GM12875 (cell line): ENCODE data around the gene KRT20.

ENCODE experiments used
- H3K4me3 ChIP-seq: one replicate; pipeline ENCODE4 v1.5.1; 2011; ENCODE audit warnings: low read depth, low read length, control low read depth
- TF ChIP-seq, protein P1 (sequence below): IDR thresholded peaks from 2 replicates; pipeline ENCODE4 v1.5.1; 2011; ENCODE audit warnings: low read depth, mild to moderate bottlenecking, control low read depth, inconsistent platforms, low read length, moderate library complexity, borderline replicate concordance; ENCODE audit not compliant: insufficient read depth

KRT20 gene

DNA sequence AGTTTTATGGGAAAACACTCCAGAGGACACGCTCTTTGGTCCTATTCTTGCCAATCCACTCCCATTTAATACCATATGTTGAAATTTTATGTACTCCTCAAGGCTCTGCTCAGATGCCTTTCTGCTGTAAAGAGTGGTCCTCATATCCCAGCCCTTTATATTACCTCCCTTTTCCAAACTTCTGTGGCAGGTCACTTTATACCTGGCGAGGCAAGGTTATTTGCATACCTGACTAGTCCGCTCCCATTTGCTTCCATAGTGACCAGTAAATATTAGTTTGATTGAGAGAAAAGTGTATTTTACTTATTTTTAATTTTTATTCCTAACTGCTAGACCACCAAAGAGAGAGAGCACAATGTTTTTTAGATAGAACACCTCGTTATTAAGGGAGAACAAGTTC is 35.3 kb downstream of the KRT20 start:
- TF ChIP-seq, protein P1, sequence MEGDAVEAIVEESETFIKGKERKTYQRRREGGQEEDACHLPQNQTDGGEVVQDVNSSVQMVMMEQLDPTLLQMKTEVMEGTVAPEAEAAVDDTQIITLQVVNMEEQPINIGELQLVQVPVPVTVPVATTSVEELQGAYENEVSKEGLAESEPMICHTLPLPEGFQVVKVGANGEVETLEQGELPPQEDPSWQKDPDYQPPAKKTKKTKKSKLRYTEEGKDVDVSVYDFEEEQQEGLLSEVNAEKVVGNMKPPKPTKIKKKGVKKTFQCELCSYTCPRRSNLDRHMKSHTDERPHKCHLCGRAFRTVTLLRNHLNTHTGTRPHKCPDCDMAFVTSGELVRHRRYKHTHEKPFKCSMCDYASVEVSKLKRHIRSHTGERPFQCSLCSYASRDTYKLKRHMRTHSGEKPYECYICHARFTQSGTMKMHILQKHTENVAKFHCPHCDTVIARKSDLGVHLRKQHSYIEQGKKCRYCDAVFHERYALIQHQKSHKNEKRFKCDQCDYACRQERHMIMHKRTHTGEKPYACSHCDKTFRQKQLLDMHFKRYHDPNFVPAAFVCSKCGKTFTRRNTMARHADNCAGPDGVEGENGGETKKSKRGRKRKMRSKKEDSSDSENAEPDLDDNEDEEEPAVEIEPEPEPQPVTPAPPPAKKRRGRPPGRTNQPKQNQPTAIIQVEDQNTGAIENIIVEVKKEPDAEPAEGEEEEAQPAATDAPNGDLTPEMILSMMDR, result no peak

DNA sequence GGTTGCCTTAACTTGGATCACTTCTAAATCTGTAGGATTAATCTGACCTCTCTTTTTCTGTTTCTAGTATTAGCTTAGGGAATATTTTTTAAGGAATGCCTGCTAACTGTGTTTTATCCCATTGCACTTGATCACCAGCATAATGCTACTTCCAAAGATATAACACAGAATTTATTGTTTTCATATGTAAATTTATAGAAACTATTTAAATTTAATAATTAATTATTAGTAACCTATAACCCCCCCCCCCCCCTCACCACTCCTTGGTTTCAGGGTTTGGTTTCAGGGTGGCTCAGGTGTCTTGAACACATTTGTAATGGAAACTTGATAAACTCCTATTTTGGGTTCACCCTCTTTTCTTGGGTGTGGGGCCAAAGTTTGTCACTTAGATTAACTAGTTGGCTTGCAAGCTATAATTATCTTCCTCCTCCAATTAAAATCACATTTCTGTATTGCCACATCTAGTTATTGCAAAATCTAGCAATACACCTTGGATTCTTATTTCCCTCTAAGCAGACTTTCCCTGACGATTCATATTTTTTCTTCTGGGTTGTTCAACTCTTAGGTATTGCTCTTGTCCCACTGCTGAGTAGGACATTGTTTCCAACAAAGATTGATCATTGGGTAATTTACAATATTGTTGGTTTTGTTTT is 36.3 kb downstream of the KRT20 start:
- TF ChIP-seq, protein P1, result no peak
- no peak overlapping the region for H3K4me3 ChIP-seq

More for the DNA sequence above, 35.3 kb downstream of the KRT20 start:
- H3K4me3 ChIP-seq, result no peak overlapping the region

DNA sequence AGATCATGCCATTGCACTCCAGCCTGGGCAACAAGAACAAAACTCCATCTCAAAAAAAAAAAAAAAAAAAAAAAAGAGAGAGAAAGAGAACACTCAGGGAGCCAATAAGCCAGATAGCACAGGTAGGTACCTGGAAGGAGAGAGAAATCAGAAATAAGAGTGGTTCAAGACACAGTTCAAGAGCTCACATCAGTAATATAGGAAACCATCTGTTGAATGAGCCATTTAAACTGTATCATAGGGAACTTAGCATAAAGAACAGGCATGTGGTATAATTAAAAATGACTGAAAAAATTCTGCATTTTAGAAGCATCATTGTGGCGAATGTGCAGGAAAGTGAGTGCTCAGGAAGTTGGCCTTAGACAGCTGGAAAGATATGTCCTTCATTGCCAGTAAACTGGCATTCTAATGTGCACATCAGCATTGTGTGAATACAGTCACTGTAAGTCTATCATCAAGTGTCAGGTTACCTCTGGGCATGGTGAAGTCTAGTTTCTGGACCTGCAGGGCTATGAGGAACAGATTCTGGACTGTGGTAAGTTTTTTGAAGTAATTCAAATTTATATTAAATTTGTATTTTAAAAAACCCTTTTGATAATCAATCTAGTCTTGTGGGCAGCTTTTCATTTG is 38.4 kb downstream of the KRT20 start:
- H3K4me3 ChIP-seq, result no peak overlapping the region
- TF ChIP-seq, protein P1, result no peak

DNA sequence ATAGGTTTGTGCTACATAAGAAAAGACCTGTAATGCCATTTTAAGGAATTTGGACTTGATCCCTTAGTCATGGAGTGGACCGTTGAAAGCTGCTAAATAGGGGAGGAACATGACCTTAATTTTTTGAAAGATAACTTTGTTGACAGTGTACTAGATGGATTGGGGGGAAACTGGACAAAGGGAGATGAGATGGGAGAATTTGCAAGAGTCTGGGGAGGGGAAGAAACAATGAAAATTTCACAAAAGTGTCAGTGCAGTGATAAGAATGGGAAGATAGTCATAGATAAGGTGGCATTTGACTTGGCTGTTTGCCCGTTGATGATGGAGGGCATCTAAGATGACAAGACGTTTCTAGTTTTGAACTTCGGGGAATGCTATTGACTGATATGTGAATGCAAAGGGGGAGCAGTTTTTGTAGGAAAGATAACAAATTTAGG is 40.4 kb downstream of the KRT20 start:
- TF ChIP-seq, protein P1, result no peak
- no peak overlapping the region for H3K4me3 ChIP-seq

DNA sequence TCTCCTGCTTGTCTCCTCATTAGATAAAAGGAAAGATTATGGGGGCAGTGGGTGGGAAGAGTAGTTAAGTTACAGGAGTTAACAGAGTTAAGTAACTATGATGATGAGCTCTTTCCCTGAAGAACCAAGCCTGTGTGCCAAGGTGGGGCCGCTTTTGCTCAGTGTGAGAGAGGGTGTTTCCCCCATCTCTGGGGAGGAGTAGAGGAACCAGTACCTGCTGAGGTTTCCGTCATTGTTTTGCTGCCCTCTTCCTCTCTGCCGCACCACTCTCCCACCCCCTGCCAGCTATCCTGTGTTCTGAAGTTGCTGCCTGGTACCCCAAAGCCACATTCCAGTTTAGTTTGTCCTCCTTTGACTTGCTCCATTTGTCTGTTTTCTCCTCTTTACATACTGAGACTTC is 41.8 kb downstream of the KRT20 start:
- no peak overlapping the region for H3K4me3 ChIP-seq
- TF ChIP-seq, protein P1, result no peak

DNA sequence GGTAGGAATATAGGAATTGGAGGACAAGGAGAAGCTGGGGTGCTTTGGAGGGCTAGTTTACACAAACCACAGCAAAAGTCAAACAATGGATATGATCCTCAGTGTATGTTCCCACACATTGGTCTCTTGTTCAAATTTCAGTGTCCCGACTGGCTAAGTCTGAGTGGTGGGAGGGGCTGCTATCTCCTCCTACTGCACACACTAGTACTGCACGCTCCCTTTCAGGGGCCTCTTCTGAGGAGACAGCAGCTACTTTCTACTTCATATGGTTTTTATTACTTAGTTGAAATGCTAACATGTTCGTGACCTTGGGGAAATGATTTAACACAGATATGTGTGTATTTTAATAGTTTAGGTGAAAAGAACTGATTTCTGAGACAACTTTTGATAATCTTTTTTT is 43.8 kb downstream of the KRT20 start:
- H3K4me3 ChIP-seq, result no peak overlapping the region
- TF ChIP-seq, protein P1, result no peak

DNA sequence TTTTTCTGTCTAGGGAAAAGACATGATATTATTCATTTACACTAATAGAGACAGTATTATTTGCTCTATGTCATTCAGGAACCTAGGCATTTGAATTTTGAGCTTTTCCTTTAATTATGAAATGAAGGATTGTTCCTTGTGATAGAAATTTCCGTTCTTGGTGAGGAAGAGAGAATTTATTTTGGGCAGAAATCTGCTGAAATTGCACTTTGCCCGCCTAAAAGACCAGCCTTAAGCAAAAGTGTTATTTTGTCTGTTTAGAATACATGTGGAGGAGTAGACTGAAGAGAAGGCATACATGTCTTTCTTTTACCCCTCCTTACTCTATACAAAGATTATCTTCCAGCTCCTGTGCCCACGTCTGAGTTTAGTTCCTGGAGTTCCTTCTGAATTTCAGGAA is 45.8 kb downstream of the KRT20 start:
- TF ChIP-seq, protein P1, result no peak
- H3K4me3 ChIP-seq, result no peak overlapping the region
